ENCODE measurements around the gene ABCC2. TPM values are rescaled to one million over a fixed set of nuclear protein-coding genes. Genes with fewer than 3 reads are reported as not detected.

ABCC2 gene
- total and polyA plus RNA-seq, 2 of the 4 experiments (the other 2 are of a cell fraction): 0.21 to 0.36 TPM

- H3K9ac ChIP-seq (ENCODE audit: low read depth, low read length): no peak overlapping the region
- no peaks in the 10 kb centered on the region for H3K4me1 ChIP-seq (ENCODE audit: control insufficient read depth, insufficient read depth, low read length)
- 66% methylated on average over 6 of the region's 6 CpGs; no CpG with 5 or more reads in 1 of the 2 experiments for WGBS, 2 experiments (ENCODE audit: extremely low coverage in 2 of 2, insufficient read length in 1 of 2)
- ChIA-PET CTCF (no interaction called here), POLR2A (ENCODE audit: unreplicated experiment) (no interaction called here)
- H3K14ac ChIP-seq (replicated peaks; ENCODE audit: low read depth, low read length): no peak overlapping the region
- H3K36me3 ChIP-seq (ENCODE audit: control insufficient read depth, insufficient read depth, low read length): no peaks in the 10 kb centered on the region
- BruUV-seq (replicated peaks): no TSS peak
- no peak overlapping the region for H3K56ac ChIP-seq (ENCODE audit: extremely low read depth, insufficient read depth, low read length)
- no peak overlapping the region for H3K4ac ChIP-seq (ENCODE audit: low read depth, low read length)
- H3K27ac ChIP-seq (ENCODE audit: insufficient read depth, low read length): no peak overlapping the region
- no peak overlapping the region for H3K18ac ChIP-seq (ENCODE audit: low read depth, low read length)
- no peak overlapping the region for H4K8ac ChIP-seq (ENCODE audit: low read depth in 2 of 2, low read length in 2 of 2)
- no peak overlapping the region for H2BK5ac ChIP-seq (ENCODE audit: low read depth, low read length, poor library complexity, severe bottlenecking)
- no peak overlapping the region for H3K23ac ChIP-seq (ENCODE audit: low read depth, low read length)
- no peak for TF ChIP-seq USF2 (IDR thresholded peaks at IDR 0.05; ENCODE audit: low read depth, low read length)
- TF ChIP-seq POLR2A (IDR thresholded peaks at IDR 0.05; ENCODE audit: low read depth, low read length): no peak
- TF ChIP-seq RCOR1 (IDR thresholded peaks at IDR 0.05; ENCODE audit: insufficient replicate concordance, low read length): no peak
- TF ChIP-seq MAFK (IDR thresholded peaks at IDR 0.05; ENCODE audit: low read depth, low read length): no peak
- TF ChIP-seq ELK1 (IDR thresholded peaks at IDR 0.05; ENCODE audit: borderline replicate concordance, low read depth, low read length): no peak
- no peak for TF ChIP-seq BHLHE40 (IDR thresholded peaks at IDR 0.05; ENCODE audit: low read depth, low read length)
- no peak for TF ChIP-seq CTCF (conservative IDR thresholded peaks at IDR 0.05; ENCODE audit: low read depth, low read length)
- no peak for TF ChIP-seq MXI1 (IDR thresholded peaks at IDR 0.05; ENCODE audit: borderline replicate concordance, low read depth, low read length)
- no peak for TF ChIP-seq CEBPB (IDR thresholded peaks at IDR 0.05; ENCODE audit: low read depth, low read length)
- H4K20me1 ChIP-seq (ENCODE audit: insufficient read depth, low read length): no peaks in the 10 kb centered on the region
- ATAC-seq (ENCODE audit: low read depth): no peak
- no peaks in the 10 kb centered on the region for H3K27me3 ChIP-seq (ENCODE audit: control insufficient read depth, insufficient read depth, low read length)
- no peak for DNase-seq
- no peak overlapping the region for H2AK5ac ChIP-seq (ENCODE audit: low read depth, low read length)
- H3K79me1 ChIP-seq (ENCODE audit: low read depth in 1 of 2, low read length in 2 of 2): no peaks in the 10 kb centered on the region
- no peak overlapping the region for H2AFZ ChIP-seq (replicated peaks; ENCODE audit: low read length, poor library complexity)
- no peak overlapping the region for H2BK15ac ChIP-seq (ENCODE audit: low read depth, low read length)
- no peak overlapping the region for H3K4me2 ChIP-seq (ENCODE audit: low read depth, low read length)
- H3K9me3 ChIP-seq (ENCODE audit: control insufficient read depth, insufficient read depth, low read length): no peaks in the 10 kb centered on the region
- H3K4me3 ChIP-seq (ENCODE audit: insufficient read depth, low read depth, low read length): no peak overlapping the region
- H2BK120ac ChIP-seq (ENCODE audit: low read depth, low read length): no peak overlapping the region
- no peak overlapping the region for H4K5ac ChIP-seq (ENCODE audit: low read depth, low read length)
- H4K91ac ChIP-seq (ENCODE audit: insufficient read depth, low read depth, low read length): no peak overlapping the region
- dilution Hi-C loops (cut with HindIII; ENCODE audit: low sequenced_read_pairs, unreplicated experiment) (no loop called here), in situ Hi-C loops (cut with MboI; ENCODE audit: low sequenced_read_pairs) (no loop called here), intact Hi-C loops (cut with micrococcal nuclease) (no loop called here)
- no peaks in the 10 kb centered on the region for H3K9me1 ChIP-seq (ENCODE audit: insufficient read depth, low read length)
- no peak overlapping the region for H2BK20ac ChIP-seq (ENCODE audit: low read depth, low read length)
- H2AK9ac ChIP-seq (replicated peaks; ENCODE audit: low read depth, low read length, poor library complexity): no peak overlapping the region
These were observed 14.5 kb downstream of the ABCC2 start for GRCh38 chr10:99796928-99797327.

All from IMR-90 (cell line).